Fibroblast of villous mesenchyme (primary cell): ENCODE results near the gene LMO7. TPM values are rescaled to one million over a fixed set of nuclear protein-coding genes. Genes with fewer than 3 reads are reported as not detected.
"Not testable (repeated sequence)": the region's sequence is repeated elsewhere in the genome, so short reads cannot be mapped to it uniquely, and the experiment has no call there.

Source experiments
- DNase-seq: peaks from one replicate; pipeline ENCODE4 v3.0.0-alpha.2; 2010; ENCODE audit warnings: low read depth
- H3K4me3 ChIP-seq: 2 replicates; pipeline ENCODE4 v1.5.1; 2011; ENCODE audit warnings: low read depth, mild to moderate bottlenecking, low read length
- CTCF ChIP-seq: IDR thresholded peaks from 2 replicates; pipeline ENCODE4 v1.5.1; 2012; ENCODE audit warnings: low read depth, mild to moderate bottlenecking, low read length; ENCODE audit not compliant: insufficient read depth
- total RNA-seq: library from RNA; depleted of rRNA; stranded (reverse); fragments of >200 nt; gene quantifications from 2 replicates; pipeline ENCODE4 v1.2.3, GENCODE V29; 2012

LMO7 gene
- total RNA-seq, 1 donor = 174 TPM

GRCh38 chr13:75691183-75691582, 55.1 kb downstream of the LMO7 start:
- DNase-seq = peak; percentile 88
- TF ChIP-seq CTCF = no peak

GRCh38 chr13:75693227-75693626, 57.1 kb downstream of the LMO7 start:
- no peak for DNase-seq
- no peak for TF ChIP-seq CTCF

More at GRCh38 chr13:75691183-75691582, 55.1 kb downstream of the LMO7 start:
- H3K4me3 ChIP-seq = no peak overlapping the region

GRCh38 chr13:75694722-75695121, 58.6 kb downstream of the LMO7 start:
- DNase-seq = peak; percentile 33
- H3K4me3 ChIP-seq = no peak overlapping the region
- no peak for TF ChIP-seq CTCF

More at GRCh38 chr13:75693227-75693626, 57.1 kb downstream of the LMO7 start:
- H3K4me3 ChIP-seq = no peak overlapping the region

- TF ChIP-seq CTCF = peak; percentile 86
- DNase-seq = peak; percentile 83
- H3K4me3 ChIP-seq = not testable (repeated sequence)
Measured at GRCh38 chr13:75695908-75696307, 59.8 kb downstream of the LMO7 start.

GRCh38 chr13:75699062-75699461, 62.9 kb downstream of the LMO7 start:
- H3K4me3 ChIP-seq = no peak overlapping the region
- no peak for DNase-seq
- TF ChIP-seq CTCF = no peak

- DNase-seq = peak; percentile 29
- H3K4me3 ChIP-seq = not testable (repeated sequence)
Measured at GRCh38 chr13:75699717-75700116, 63.6 kb downstream of the LMO7 start.

- TF ChIP-seq CTCF = no peak
- no peak overlapping the region for H3K4me3 ChIP-seq
- DNase-seq = no peak
Measured at GRCh38 chr13:75700552-75700951, 64.4 kb downstream of the LMO7 start.
